NB4 (cell line): ENCODE measurements around the gene CDC42BPA.
"Not testable (repeated sequence)": the region's sequence is repeated elsewhere in the genome, so short reads cannot be mapped to it uniquely, and the experiment has no call there.

Experiments
- POLR2A ChIP-seq: IDR thresholded peaks from 2 replicates; pipeline ENCODE4 v1.6.1; 2011; ENCODE audit warnings: mild to moderate bottlenecking; ENCODE audit not compliant: insufficient read length; ENCODE audit errors: extremely low read depth
- TF ChIP-seq, protein P1 (sequence below): IDR thresholded peaks from one replicate; pipeline ENCODE4 v1.5.1; 2012; ENCODE audit warnings: low read depth, low read length

DNA sequence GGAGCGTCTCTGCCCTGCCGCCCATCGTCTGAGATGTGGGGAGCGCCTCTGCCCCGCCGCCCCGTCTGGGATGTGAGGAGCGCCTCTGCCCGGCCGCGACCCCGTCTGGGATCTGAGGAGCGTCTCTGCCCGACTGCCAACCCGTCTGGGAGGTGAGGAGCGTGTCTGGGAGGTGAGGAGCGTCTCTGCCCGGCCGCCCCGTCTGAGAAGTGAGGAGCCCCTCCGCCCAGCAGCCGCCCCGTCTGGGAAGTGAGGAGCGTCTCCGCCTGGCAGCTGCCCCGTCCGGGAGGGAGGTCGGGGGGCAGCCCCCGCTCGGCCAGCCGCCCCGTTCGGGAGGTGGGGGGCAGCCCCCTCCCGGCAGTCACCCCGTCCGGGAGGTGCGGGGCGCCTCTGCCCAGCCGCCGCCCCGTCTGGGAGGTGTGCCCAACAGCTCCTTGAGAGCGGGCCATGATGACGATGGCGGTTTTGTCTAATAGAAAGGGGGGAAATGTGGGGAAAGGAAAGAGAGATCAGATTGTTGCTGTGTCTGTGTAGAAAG is 42.1 kb downstream of the CDC42BPA start:
- TF ChIP-seq, protein P1, sequence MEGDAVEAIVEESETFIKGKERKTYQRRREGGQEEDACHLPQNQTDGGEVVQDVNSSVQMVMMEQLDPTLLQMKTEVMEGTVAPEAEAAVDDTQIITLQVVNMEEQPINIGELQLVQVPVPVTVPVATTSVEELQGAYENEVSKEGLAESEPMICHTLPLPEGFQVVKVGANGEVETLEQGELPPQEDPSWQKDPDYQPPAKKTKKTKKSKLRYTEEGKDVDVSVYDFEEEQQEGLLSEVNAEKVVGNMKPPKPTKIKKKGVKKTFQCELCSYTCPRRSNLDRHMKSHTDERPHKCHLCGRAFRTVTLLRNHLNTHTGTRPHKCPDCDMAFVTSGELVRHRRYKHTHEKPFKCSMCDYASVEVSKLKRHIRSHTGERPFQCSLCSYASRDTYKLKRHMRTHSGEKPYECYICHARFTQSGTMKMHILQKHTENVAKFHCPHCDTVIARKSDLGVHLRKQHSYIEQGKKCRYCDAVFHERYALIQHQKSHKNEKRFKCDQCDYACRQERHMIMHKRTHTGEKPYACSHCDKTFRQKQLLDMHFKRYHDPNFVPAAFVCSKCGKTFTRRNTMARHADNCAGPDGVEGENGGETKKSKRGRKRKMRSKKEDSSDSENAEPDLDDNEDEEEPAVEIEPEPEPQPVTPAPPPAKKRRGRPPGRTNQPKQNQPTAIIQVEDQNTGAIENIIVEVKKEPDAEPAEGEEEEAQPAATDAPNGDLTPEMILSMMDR = not testable (repeated sequence)
- not testable (repeated sequence) for TF ChIP-seq POLR2A
